ENCODE measurements around the gene ARSA.

Gene ARSA

GRCh38 chr22:50578776-50579310 lies 49.1 kb downstream of the ARSA start:
- H3K4me1 ChIP-seq, result peaks cover 0 to 33% (median 27%) of the 10 kb centered on the region in 4 donors
- intact Hi-C loops (cut with DNase I; ENCODE audit: low total_unique reads), result no loop called here
- H3K36me3 ChIP-seq, result peaks cover 0 to 8% (median 0%) of the 10 kb centered on the region in 3 donors

GRCh38 chr22:50577987-50578775 lies 49.8 kb downstream of the ARSA start, which contains the start of gene CPT1B:
TSS of gene CPT1B (minus strand) at chr22:50578427. CDS start at chr22:50577915, 512 bp downstream.
- intact Hi-C loops (cut with DNase I; ENCODE audit: low total_unique reads), result no loop called here
- DNase-seq, result peak; percentile 3 to 60
- Histone ChIP-seq H3K27me3 (peaks cover 0 to 33% of the 10 kb centered on the region in 2 donors), H3K4me3 (no peak within 1 kb of the TSS), H3K9me3 (no peaks in the 10 kb centered on the region), H3K27ac (no peak within 1 kb of the TSS), H3K4me1 (peaks cover 0 to 27% (median 21%) of the 10 kb centered on the region in 4 donors), H3K36me3 (peaks cover 0 to 15% (median 0%) of the 10 kb centered on the region in 3 donors)
- TF ChIP-seq, protein P1, sequence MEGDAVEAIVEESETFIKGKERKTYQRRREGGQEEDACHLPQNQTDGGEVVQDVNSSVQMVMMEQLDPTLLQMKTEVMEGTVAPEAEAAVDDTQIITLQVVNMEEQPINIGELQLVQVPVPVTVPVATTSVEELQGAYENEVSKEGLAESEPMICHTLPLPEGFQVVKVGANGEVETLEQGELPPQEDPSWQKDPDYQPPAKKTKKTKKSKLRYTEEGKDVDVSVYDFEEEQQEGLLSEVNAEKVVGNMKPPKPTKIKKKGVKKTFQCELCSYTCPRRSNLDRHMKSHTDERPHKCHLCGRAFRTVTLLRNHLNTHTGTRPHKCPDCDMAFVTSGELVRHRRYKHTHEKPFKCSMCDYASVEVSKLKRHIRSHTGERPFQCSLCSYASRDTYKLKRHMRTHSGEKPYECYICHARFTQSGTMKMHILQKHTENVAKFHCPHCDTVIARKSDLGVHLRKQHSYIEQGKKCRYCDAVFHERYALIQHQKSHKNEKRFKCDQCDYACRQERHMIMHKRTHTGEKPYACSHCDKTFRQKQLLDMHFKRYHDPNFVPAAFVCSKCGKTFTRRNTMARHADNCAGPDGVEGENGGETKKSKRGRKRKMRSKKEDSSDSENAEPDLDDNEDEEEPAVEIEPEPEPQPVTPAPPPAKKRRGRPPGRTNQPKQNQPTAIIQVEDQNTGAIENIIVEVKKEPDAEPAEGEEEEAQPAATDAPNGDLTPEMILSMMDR (IDR thresholded peaks at IDR 0.05), result no peak

More at GRCh38 chr22:50578776-50579310, 49.1 kb downstream of the ARSA start:
- H3K27me3 ChIP-seq, result peaks cover 0 to 33% of the 10 kb centered on the region in 2 donors
- H3K27ac ChIP-seq, result no peak overlapping the region
- DNase-seq, result peak; percentile 10 to 29
- no peak overlapping the region for H3K4me3 ChIP-seq
- TF ChIP-seq, protein P1 (IDR thresholded peaks at IDR 0.05), result no peak
- H3K9me3 ChIP-seq, result no peaks in the 10 kb centered on the region

GRCh38 chr22:50577697-50577986 lies 50.3 kb downstream of the ARSA start:
- peaks cover 0 to 27% (median 21%) of the 10 kb centered on the region in 4 donors for H3K4me1 ChIP-seq
- H3K36me3 ChIP-seq, result peaks cover 0 to 20% (median 0%) of the 10 kb centered on the region in 3 donors
- intact Hi-C loops (cut with DNase I; ENCODE audit: low total_unique reads), result no loop called here
- TF ChIP-seq, protein P1 (IDR thresholded peaks at IDR 0.05), result no peak
- no peak for DNase-seq
- H3K9me3 ChIP-seq, result no peaks in the 10 kb centered on the region
- no peak overlapping the region for H3K27ac ChIP-seq
- H3K27me3 ChIP-seq, result peaks cover 0 to 33% of the 10 kb centered on the region in 2 donors
- no peak overlapping the region for H3K4me3 ChIP-seq

DNA sequence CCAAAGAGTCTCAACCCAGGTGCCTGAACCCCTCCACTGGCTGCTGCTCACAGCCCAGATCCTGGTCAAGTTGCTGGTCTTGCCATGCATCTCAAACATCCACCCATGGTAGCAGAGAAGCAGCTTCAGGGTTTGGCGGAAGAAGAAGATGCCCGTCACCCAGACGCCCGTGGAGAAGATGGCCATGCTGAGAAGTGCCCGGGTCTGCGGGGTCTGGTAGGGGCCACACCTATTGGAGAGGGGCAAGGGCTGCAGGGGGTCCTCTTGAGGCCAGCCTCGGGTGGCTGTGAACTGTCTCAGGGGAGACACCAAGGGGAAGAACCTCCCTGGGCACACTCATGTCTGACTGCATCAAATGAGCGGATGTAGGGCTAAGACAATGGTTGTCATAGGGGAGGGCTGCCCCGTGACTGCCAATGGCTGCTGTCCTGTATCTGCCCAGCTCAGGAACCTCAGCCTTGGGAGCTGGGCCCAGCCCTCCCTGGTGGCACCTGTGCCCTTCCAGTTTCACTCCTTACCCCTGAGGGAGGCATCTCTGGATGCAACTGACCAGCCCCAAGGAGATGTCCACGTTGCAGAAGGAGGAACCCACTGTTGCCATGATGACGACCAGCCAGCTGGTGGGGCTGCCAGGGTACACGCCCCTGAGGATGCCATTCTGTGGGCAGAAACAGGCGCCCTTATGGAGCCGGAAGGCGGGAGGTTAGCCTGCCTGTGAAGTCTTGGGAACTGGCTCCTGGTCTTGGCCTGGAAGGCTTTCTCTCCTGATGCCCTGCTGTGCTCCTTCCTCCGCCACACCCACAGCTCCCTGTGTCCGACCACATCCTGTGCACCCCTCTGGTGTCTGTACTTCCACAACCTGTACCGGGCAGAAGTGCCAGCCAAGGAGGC lies 50.9 kb downstream of the ARSA start:
- peaks cover 0 to 26% (median 0%) of the 10 kb centered on the region in 3 donors for H3K36me3 ChIP-seq
- intact Hi-C loops (cut with DNase I; ENCODE audit: low total_unique reads), result no loop called here
- H3K27me3 ChIP-seq, result peaks cover 0 to 33% of the 10 kb centered on the region in 2 donors
- TF ChIP-seq, protein P1 (IDR thresholded peaks at IDR 0.05), result no peak
- peaks cover 0 to 24% (median 21%) of the 10 kb centered on the region in 4 donors for H3K4me1 ChIP-seq
- no peak overlapping the region for H3K4me3 ChIP-seq
- no peak overlapping the region for H3K27ac ChIP-seq
- no peaks in the 10 kb centered on the region for H3K9me3 ChIP-seq
- peak in 1 of 2 donors; percentile 32 for DNase-seq

- Histone ChIP-seq H3K4me1 (peaks cover 0 to 14% (median 11%) of the 10 kb centered on the region in 4 donors), H3K9me3 (no peaks in the 10 kb centered on the region), H3K27me3 (peaks cover 0 to 33% of the 10 kb centered on the region in 2 donors), H3K36me3 (peaks cover 0 to 35% (median 0%) of the 10 kb centered on the region in 3 donors), H3K4me3 (no peak overlapping the region), H3K27ac (no peak overlapping the region)
- peak in 1 of 2 donors; percentile 24 for DNase-seq
- TF ChIP-seq, protein P1 (IDR thresholded peaks at IDR 0.05), result no peak
- intact Hi-C loops (cut with DNase I; ENCODE audit: low total_unique reads), result no loop called here
These were observed 51.9 kb downstream of the ARSA start for GRCh38 chr22:50576070-50576469.

Measured in tibial artery (tissue), 4 donors.